Panc1 (cell line): Measurements from ENCODE around the gene MRPL20.

Source experiments
- POLR2AphosphoS5 ChIP-seq: IDR thresholded peaks from 2 replicates; pipeline ENCODE4 v1.6.1; 2012; ENCODE audit warnings: mild to moderate bottlenecking, low read depth, low read length, moderate library complexity
- SIN3A ChIP-seq: IDR thresholded peaks from 2 replicates; pipeline ENCODE4 v1.6.1; 2012; ENCODE audit warnings: low read depth, mild to moderate bottlenecking, low read length, moderate library complexity, borderline replicate concordance; ENCODE audit not compliant: insufficient read depth

GRCh38 chr1:1374929-1375662, 32.0 kb downstream of the MRPL20 start, which contains the start of gene AURKAIP1:
- peak; percentile 54; the same call in 1 of the 2 replicates for TF ChIP-seq SIN3A
- TF ChIP-seq POLR2AphosphoS5, result peak; percentile 68; the same call in 1 of the 2 replicates
